TTC549 (cell line): ENCODE results near the gene UBE2V1.
"Not testable (repeated sequence)": the region's sequence is repeated elsewhere in the genome, so short reads cannot be mapped to it uniquely, and the experiment has no call there.

Experiments used
- FAIRE-seq: peaks from 2 replicates; lab custom pipeline; 2012; peaks lifted over from hg19 to GRCh38; lab: Jason Lieb, UNC

Gene UBE2V1

DNA sequence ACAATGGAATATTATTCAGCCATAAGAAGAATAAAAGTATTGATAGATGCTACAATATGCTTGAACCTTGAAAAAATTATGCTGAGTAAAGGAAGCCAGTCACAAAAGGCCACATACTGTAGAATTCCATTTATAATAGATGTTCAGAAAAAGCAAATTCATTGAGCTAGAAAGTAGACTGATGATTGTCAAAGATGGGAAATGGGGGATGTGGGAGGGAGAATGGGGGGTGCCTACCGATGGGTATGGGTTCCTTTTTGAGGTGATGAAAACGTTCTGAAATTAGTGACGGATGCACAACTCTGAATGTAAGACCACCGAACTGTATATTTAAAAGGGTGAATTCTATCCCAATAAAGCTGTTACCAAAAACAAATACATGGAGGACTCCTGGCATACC, 18.4 kb downstream of the UBE2V1 start:
- no peak for FAIRE-seq

DNA sequence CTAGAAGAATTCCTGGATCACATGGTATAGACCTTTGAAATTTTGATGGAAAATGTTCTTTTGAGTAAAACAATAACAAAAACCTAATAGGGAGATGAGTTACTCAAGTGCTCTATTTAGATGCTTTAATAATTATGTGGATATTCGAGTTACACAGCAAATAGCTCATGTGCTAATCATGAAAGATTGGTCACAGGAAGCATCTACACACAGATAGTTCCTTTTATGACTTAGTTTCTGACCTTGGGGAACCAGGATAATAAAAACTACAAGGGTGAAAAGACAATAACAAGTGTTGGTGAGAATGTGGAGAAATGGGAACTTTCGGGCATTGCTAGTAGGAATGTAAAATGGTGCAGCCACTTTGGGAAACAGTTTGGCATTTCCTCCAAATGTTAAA, 19.7 kb downstream of the UBE2V1 start:
- no peak for FAIRE-seq

DNA sequence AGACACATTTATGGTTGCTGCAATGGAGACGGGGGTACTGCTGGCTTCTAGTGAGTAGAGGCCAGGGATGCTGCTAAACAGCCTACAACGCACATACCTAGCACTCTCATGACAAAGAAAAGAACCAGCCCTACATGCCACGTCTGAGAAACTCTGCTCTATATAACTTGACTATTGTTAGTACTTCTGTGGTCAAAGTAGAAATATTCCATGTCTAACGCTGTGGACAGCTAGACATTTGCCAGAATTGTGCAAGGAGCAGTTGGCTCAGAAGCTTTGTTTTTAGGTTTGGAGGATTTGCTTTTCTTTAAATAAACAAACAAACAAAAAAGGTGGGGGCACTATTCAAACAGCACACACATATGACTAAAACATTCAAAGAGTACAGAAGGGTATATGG, 20.5 kb downstream of the UBE2V1 start:
- FAIRE-seq, result no peak

DNA sequence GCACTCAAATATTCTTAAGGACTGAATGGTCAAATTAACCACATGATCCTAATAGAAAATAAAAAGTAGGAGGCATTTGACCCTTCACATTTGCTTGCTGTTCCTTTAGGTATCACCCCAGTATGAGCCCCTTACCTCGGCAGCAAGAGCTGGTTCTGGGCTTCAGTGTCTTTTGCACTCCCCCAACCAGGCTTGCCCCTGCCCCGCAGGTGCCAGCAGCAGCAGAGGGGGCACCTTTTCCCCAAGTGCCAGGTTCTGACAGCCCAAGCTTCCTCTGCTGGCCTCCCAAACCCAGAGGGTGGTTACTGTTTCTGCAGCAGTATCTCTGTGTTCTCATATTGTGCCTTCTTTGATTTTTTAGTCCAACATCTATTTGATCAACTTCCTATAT, 23.2 kb downstream of the UBE2V1 start:
- no peak for FAIRE-seq

DNA sequence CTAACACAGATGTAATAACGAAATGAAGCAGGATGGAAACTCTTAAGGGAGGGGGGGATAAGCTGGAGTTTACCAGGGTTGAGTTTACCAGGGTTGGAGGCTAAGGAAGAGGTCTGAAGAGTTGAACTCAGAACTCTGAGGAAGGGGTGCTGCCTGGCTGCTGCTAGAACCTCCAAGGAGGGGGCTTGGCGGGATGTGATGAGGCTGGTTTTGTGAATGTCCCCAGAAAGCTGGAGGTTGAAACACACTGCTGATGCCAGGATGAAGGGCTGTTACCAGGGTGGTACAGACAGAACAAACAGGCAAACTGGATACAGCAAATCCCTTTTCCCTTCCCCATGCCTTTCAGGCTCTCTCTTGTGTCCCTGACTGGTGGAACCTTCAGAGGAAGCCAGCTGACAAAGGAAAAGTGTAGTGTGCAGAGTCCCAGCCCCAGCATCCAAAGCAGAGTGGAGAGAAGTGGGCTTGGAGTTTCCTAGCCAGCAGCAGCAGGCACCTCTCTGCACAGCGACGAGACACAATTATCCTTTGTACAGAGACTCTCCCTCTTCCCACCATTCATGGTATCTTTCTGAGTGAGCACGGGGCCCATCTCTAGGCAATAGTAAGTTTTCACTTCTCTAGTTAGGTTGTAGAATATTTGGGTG, 23.7 kb downstream of the UBE2V1 start:
- FAIRE-seq, result no peak

DNA sequence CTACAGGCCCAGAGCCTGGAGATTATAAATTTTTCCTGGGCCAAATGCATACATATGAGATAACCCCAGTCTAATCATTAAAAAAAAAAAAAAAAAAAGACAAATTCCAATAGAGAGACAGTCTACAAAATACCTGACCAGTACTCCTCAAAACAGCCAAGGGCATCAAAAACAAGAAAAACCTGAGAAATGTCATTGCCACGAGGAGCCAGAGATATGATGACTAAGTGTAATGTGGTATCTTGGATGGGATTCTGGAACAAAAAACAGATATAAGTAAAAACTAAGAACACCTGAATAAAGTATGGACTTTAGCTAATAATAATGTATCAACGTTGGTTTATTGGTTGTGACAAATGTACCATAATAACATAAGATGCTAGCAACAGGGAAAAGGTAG, 24.9 kb downstream of the UBE2V1 start:
- FAIRE-seq, result no peak

DNA sequence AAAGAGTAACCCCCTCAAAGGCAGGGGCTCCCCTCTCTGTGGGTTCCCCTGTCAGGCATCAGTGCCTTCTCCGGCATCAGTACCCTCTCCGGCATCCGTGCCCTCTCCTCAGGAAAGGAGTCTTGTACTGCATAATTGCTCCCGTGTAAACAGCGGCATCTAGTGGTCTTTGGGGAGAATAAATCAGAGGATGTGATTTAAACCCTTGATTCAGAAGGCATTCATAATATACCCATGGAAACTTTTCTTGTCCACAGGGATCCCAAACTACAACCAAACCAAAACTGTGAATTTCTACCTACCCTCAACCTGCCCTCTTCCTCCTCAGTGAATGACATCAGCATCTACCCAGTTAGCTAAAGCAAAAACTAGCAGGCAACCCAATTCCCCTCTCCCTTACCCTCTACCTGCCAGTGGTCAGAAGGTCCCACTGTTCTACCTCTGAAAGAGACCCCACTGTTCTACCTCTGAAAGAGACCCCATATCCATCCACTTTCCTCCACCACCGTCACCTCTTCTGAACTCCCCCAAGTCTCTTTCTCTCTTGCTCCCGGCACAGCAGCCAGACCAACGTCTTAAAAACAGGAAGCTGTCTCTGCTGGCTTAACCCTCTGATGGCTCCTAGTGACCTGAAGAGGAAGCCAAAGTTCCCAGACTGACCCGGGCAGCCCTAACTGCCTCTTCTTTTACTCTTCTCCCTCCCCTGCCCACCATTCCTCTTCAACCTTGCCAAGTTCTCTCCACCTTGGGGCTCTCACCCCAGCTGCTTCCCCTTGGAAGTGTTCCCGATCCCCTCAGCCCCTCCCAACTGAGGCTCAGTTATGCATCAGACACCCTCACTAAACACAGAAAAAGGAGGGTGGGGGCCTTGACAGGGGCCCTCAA, 27.2 kb downstream of the UBE2V1 start:
- no peak for FAIRE-seq

DNA sequence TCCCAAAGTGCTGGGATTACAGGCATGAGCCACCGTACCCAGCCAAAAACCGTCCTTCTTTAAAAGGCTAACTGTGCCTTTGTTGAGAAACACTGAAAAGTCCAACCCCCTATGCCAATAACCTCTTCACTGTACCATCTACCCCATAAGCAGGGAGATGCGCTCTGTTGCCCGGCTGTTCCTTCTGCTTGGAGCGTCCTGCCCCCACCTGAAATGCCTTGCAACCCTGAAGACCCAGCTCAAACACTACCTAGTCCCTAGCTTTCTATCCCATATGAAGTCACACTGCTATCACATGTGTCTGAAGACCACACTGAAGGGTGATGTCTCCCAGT, 27.8 kb downstream of the UBE2V1 start:
- no peak for FAIRE-seq

DNA sequence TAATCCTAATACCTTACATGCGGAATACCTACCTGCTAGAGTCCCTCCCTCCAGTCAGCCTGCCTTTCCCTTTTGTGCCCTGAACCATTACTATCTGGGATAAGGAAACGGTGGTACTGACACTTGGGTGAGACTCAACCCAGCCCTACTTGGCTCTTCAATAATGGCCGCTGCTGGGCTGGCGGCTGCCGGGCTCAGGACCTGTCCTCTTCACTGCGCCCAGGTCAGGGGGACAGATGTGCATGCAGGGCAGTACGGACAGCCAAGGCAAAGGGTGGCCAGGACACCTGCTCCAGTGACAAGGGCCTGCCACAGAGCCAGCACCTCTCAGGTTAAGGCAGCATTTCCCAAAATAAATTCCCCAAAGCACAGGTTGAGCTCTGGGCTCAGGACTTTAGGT, 29.9 kb downstream of the UBE2V1 start:
- FAIRE-seq, result no peak

DNA sequence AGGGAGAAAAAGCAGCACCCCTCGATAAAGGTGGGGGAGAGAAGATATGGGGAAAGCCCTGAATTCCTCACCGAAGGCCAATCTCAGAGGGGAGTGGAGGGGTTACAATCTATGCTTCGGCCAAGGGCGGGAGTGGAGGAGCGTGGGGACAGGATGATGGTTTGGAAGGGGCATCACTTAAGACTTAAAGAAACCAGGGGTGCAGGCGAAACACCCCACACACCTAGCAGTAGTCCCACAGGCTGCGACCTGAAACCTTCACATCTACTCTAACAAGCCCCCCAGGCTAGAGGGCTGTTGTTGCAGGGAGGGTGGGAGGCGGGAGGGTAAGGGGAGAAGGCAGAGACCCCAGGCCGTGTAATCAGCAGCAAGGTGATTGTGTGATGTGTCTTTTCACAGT, 30.9 kb downstream of the UBE2V1 start:
- not testable (repeated sequence) for FAIRE-seq

DNA sequence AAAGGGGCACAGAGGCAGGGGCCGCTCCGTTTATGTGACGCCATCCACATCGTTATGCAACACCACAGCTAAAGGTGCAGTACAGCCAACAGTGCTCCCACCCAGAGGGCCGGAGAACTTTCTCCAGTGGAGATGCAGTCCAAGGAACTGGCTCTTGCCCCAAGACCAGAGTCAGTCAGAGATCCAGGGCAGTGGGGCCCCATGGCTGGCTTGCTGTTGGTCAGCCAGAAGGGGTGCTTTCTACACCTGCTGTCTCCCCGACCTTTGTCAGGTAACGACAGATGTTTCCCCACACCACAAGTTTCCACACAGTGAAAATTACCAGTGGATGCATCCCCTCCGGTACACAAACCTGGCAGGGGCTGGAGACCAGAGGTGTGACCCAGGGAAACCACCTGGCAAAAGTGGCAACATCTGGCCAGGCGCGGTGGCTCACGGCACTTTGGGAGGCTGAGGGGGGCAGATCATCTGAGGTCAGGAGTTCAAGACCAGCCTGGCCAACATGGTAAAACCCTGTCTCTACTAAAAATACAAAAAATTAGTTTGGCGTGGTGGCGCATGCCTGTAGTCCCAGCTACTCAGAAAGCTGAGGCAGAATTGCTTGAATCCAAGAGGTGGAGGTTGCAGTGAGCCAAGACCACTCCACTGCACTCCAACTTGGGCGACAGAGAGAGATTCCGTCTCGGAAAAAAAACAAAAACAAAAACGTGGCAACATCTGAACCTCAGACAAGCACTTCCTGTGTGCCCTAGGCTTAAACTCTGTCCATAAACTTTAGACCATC, 34.9 kb downstream of the UBE2V1 start:
- FAIRE-seq, result no peak

DNA sequence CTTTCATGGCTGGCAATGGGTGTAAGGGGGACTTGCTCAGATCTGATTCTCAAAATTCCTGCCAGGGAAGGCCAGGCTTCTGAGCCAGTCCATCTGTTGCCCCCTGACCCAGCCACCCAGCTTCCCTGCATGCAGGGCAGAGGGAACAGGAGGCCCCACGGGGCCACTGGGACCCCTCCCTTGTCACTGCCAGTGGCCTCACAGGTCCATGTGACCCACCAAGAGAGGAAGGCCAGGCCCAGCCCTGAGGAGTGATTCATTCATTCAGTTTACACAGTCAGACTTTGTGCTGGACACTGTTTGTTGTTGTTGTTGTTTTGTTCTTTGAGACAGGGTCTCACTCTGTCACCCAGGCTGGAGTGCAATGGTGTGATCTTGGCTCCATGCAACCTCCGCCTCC, 39.5 kb downstream of the UBE2V1 start:
- FAIRE-seq, result no peak

DNA sequence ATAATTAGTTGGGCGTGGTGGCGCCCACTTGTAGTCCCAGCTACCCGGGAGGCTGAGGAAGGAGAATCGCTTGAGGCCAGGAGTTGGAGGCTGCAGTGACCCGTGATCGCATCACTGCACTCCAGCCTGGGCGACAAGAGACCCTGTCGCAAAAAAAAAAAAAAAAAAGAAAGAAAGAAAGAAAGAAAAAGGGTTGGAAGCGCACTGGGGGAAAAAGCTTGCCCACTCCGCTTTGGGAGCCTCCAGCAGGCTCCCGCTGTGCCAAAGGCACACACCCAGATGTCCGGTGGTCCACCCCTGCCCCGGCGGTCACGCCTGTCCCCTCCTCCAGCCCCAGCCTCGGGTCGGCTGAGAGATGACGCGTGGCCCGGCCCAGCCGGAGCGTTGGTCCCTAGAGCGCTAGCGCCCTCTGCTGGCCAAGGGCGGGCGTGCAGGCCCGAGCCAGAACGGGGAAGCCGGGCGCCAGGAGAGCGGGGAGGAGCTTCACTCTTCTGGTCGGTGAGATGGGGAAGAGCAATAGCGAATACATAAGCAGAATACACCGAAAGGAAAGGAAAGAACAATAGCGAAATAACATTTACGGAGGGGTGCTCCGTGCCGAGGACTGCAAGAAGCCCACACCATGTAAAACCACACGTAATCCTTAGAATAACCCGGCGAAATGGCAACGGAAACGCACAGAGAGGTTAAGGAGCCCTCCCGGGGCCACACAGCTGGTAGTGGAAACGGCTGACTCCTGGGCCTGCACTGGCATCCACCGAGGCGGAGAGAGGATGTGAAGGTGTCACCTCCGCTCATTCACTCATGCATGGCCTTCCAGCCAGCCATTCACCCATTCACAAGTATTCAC, 41.7 kb downstream of the UBE2V1 start:
- FAIRE-seq, result no peak

DNA sequence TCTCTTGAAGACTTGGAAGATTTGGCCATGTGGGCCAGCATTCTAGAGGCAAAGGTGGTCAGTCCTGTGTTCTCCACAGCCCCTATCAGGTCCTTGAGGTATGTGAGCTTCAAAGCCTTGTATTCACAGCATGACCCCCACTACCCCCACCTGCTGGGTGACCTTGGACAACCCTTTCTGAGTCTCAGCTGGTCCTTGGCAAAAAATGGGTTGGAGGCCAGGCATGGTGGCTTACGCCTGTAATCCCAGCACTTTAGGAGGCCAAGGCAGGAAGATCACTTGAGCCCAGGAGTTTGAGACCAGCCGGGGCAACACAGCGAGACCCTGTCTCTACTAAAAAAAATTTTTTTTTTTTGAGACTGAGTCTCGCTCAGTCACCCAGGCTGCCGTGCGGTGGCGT, 42.6 kb downstream of the UBE2V1 start:
- no peak for FAIRE-seq

DNA sequence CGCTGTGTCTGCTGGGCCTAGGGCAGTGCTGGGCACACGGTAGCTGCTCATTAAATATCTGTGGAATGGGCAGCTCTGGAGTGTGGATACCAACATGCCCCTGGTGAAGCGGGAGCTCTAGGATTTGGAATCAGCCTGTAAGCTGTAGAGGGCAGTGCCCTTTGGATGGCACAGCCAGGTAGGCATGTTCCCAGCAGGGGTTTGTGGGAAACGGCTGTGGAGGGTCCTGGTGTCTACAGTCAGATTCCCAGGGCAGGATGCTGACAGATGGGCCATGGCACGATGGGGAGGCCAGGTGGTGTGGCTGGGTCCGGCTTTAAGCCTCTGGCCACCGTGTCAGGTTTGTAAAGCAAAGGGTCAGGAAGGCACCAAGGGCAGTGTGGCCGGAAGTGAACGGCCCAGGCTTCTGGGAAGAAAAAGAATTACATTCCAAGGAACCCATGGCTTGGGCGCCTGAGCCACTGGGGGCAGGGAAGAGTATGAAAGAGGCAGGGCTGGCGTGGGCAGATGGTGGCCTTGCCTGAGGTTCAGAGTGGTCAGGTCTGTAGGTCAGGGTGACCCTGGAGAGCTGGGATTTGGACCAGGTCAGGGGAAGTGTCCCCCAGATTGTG, 44.8 kb downstream of the UBE2V1 start:
- FAIRE-seq, result no peak

DNA sequence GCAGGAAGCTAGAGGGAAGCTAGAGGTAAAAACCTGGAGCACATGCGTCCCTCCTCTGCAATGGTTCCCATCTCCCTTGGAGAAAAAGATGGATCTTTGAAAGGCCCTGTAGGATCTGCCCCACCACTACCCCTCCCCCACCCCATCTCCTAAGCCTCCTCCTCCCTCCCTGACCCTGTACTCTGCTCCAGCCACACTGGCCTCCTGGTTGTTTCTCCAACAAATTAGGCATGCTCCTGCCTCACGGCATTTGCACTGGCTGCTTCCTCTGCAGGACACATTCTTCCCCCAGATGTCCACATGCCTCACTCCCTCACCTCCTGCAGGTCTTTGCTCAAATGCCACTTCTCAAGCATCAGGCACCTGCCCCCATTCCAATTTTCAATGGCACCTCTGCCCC, 45.5 kb downstream of the UBE2V1 start:
- no peak for FAIRE-seq

DNA sequence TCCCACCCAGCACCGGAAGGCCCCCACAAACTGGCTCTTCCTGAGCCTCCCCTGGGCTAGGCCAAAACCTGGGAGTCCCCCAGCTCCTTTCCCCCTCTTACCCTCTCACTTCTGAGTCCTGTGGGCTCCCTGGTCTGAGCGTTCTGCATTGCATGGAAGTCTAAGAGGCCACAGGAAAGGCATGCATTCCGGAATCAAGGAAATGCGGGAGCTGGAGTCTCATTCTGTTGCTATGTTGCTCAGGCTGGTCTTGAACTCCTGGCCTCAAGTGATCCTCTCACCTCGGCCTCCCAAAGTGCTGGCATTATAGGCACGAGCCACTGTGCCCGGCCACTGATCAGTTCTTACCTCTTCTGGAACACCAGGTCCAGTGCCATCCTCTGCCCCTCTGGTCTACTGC, 45.9 kb downstream of the UBE2V1 start:
- no peak for FAIRE-seq

DNA sequence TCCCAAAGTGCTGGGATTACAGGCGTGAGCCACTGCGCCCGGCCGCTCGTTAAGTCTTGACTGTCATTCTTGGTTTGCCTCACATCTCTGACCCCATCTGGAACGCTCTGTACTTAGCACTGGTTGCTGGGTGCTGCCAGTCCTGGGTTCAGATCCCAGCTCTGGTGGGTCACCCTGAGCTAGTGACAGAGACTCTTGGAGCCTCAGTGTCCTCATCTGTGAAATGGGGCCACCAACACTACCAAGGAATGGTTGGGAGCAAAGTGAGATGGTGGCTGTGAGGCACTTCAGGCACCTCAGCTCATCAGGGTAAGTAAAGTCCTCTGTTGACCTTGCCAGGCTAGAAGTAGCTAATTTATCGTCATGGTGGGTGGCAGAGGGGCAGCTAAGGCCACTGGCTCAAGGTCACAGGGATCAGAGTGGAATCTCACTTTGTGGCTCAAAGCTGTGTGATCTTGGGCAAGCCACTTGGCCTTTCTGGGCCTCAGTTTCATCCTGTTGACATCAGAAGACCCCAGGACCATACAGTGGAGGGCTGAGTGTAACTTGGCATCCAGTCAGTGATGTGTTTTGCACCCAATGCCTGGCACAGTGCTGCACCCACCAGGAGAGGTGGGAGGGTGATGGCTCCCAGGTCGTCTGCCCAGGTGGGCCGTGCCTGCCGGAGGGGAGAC, 46.7 kb downstream of the UBE2V1 start:
- FAIRE-seq, result no peak

DNA sequence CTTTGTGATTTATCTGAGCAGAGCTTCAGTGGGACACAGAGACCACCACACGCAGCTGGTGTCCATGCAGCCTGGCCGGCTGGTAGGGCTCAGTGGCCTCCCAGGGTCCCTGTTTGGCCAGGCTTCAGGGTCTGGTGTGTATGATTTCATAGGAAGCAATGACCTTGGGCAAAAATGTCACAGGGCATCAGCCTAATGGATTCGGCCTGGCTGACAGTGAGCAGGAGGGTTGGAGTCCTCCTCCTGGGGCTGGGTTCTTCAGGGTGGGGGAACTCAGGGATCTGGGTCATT, 47.7 kb downstream of the UBE2V1 start:
- FAIRE-seq, result no peak

DNA sequence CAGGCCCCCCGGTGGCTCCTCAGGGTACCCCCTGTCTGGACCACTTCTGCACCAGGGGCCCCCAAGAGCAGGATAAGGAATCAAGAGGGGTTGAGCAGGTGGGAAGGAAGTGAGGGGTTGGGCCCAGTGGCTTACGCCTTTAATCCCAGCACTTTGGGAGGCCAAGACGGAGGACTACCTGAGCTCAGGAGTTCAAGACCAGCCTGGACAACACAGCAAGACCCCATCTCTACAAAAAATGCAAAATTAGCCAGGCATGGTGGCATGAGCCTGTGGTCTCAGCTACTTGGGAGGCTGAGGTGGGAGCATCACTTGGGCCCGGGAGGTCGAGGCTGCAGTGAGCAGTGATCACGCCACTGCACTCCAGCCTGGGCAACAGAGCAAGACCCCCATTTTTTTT, 49.2 kb downstream of the UBE2V1 start:
- not testable (repeated sequence) for FAIRE-seq

DNA sequence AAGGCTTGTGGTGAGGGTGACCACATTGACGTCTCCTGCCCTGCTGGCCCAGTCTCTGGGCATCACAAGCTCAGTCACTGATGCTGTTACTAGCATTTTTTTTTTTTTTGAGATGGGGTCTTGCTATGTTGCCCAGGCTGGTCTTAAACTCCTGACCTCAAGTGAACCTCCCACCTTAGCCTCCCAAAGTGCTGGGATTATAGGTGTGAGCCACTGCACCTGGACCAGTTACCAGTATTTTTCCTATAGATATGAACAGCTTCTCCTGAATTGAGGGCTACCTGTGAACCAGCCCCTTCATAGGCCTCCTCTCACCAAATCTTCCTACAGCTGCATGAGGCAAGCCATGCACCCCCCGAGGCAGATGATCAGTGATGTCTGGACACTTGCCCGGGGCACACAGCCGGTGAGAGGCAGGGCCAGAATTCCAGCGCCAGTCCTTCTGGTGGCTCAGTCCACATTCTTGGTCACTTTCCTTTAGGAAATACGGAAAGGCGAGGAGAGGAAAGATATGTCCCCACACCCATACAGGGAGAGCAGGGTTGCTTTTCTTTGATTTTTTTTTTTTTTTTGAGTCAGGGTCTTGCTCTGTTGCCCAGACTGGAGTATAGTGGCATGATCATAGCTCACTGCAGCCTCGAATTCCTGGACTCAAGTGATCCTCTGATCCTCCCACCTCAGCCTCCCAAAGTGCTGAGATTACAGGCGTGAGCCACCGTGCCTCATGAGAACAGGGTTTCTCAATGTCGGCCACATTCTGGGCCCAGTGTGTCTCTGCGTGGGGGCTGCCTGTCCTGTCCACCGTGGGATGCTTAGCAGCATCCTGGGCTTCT, 50.7 kb downstream of the UBE2V1 start:
- no peak for FAIRE-seq
